ENCODE results near the gene USO1.
"Not testable (repeated sequence)": the region's sequence is repeated elsewhere in the genome, so short reads cannot be mapped to it uniquely, and the experiment has no call there.

Gene USO1

GRCh38 chr4:75771607-75772006 lies 47.2 kb downstream of the USO1 start:
- no peak for DNase-seq (ENCODE audit: low spot score)

DNA sequence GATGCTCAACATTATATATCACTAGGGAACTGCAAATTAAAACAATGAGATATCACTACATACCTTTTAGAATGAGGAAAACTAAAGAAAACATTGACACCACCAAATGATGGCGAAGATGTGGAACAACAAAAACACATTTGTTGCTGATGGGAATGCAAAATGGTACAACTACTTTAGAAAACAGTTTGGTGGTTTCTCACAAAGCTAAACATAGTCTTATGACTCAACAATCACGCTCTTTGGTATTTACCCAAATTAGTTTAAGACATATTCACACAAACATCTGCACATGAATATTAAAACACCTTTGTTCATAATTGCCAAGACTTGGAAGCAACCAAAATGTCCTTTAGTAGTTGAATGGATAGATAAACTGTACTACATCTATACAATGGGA lies 53.2 kb downstream of the USO1 start:
- DNase-seq (ENCODE audit: low spot score): no peak

GRCh38 chr4:75779105-75779757 lies 54.9 kb downstream of the USO1 start:
- no peak for DNase-seq (ENCODE audit: low spot score)

GRCh38 chr4:75781305-75781704 lies 56.9 kb downstream of the USO1 start:
- no peak for DNase-seq (ENCODE audit: low spot score)

DNA sequence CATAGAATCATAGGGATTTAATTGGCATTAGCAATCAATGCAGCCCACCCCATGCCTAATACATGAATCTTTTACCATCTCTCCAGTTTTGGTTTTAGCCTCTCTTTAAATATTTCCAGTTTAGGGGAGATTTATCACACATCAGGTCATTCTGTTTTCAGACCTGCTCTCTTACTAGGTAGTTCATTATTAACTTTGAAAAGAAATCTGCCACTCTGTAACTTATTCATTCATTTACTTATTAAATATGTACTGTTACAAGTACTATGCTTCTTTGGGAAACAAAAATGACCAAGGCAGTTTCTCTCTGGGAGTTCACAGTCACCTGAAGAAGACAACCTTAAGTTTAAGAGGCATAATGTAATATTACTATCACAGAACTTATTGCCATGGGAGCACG lies 62.1 kb downstream of the USO1 start:
- no peak for DNase-seq (ENCODE audit: low spot score)

GRCh38 chr4:75786938-75787337 lies 62.6 kb downstream of the USO1 start:
- DNase-seq (ENCODE audit: low spot score): no peak

GRCh38 chr4:75790024-75790423 lies 65.6 kb downstream of the USO1 start:
- no peak for DNase-seq (ENCODE audit: low spot score)

DNA sequence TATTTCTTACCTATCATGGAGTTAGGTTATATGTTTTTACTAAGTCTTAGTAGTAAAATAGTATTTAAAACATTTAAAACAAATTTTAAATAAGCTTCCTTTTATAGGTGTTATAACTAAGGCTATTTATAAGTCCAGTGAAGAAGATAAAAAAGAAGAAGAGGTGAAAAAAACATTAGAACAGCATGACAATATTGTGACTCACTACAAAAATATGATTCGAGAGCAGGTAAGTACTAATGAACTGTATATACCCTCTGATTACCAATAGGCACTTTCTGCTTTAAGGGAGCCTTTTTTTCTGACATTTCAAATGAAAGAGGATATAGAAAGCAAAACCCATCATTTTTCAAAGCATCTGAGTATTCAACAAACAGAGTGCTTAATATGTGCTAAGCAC lies 76.6 kb downstream of the USO1 start:
- no peak for DNase-seq (ENCODE audit: low spot score)

GRCh38 chr4:75806035-75806434 lies 81.7 kb downstream of the USO1 start:
- not testable (repeated sequence) for DNase-seq (ENCODE audit: low spot score)

- DNase-seq (ENCODE audit: low spot score): no peak
Measured at GRCh38 chr4:75817901-75818300, 93.5 kb downstream of the USO1 start.

DNA sequence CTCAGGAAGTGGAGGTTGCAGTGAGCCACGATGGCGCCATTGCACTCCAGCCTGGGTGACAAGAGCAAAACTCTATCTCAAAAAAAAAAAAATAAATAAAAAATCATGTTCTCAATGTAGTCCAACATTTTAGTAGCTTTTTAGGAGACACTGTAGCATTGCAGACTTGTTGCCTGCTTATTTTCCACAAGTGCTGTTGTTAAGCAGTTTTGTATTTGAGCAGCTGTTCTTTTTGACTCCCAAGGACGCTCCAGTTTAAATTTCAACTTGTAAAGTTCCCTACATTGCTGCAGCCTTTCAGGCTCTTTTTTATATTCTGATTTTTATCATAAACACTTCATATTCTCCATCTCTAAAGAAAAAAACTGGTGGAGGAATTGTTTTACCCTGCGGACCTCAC lies 94.7 kb downstream of the USO1 start:
- DNase-seq (ENCODE audit: low spot score): no peak

DNA sequence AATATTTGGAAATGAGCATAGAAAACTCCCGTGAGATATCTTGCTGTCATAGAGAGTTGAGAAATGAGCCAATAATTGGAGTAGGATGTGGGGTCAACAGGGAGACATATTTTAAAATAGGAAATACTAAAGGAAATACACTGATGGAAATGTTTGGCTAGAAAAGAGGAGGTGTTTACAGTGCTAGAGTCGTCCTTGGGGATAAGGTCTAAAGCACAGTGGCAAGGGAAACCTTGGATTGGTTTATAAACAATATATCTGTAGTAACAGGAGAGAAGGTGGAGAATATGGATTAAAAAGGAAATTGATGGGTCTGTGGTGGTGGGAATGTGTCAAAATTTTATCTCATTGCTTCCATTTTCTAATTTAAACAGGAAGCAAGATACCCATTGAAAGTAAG lies 95.8 kb downstream of the USO1 start:
- no peak for DNase-seq (ENCODE audit: low spot score)

DNA sequence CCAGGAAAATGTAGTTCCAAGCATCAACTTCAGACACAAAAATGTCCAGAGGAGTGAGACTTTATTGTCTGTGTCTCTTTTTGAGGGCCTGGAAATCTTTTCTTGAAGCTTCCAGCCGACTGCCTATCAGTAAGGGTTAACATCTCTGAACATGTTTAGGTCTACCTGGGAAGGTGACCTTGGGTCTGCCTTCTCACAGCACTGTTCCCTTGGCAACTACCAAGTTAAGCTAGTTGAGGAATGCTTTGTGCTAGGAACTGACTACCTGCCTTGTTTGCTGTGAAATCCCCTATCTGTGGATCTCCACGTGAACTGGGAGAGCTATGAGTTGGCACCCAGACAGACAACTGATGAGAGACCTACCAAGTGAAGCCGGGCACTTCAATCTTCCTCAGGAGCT lies 96.3 kb downstream of the USO1 start:
- DNase-seq (ENCODE audit: low spot score): no peak

- DNase-seq (ENCODE audit: low spot score): no peak
Measured at GRCh38 chr4:75821216-75821615, 96.8 kb downstream of the USO1 start.

DNA sequence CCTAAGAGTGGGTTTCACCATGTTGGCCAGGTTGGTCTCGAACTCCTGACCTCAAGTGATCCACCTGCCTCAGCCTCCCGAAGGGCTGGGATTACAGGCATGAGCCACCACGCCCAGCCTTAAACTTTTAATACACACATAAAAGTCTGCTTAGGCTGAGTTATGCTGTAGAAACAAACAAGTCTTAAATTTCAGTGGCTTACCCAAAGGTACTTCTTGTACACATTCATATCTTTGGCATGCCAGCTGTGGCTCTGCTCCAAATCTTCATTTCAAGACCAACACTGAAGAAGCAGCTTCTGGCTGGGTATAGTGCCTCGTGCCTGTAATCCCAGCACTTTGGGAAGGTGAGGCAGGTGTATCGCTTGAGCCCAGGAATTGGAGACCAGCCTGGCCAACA lies 97.6 kb downstream of the USO1 start:
- DNase-seq (ENCODE audit: low spot score): no peak

- no peak for DNase-seq (ENCODE audit: low spot score)
Measured at GRCh38 chr4:75822416-75822815, 98.0 kb downstream of the USO1 start.

DNA sequence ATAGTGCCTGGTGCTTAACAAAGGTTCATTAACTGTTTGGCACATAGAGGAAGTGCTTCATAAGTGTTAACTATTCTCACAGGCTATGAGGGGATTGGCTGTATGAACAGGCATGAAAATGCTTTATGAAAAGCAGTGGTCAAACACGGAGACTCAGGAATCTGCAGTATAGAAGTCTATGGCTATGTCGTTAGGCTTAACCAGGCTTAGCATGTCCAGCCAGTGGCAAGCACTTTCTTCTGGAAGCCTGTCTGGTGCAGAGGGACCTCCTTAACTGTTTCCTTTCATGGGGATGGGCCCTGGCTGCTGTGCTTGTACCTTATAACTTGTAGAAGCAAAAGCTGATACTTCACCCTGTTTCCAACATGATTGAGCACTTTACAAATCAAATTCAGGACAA lies 99.4 kb downstream of the USO1 start:
- no peak for DNase-seq (ENCODE audit: low spot score)

DNA sequence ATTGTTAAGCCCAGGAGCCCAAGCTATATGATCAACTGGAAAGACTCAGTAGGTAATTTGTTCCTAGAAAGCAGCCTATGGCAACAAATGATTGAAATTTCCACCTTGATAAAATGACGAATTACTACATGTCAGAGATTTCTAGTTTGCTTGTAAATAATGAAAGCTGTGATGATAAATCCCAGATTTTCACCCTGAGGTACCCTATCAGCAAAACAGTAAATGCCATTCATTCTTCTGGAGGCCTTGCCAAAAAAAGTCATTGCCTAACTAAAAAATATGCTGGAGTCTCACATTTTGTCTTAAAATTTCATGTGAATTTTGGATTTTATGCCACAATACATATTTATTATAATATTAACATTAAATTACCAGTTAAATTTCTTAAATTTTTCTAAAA lies 106.5 kb downstream of the USO1 start:
- DNase-seq (ENCODE audit: low spot score): no peak

DNA sequence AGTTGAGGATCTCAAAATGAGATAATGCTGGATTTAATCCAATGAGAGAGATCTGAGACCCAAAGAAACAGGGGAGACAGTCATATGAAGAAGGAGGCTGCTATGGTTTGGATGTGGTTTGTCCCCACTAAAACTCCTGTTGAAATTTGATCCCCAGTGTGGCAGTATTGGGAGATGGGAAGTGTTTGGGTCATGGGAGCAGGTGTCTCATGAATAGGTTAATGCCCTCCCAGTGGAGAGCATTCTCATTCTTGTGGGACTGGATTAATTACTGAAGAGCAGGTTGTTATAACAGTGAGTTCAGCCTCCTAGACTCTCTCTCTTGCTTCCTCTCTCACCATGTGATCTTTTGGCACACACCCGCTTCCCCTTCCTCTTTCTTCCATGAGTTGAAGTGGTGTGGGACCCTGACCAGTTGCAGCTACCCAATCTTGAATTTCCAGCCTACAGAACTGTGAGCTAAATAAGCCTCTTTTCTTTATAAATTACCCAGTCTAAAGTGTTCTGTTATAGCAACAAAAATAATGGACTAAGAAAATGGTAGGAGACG lies 107.6 kb downstream of the USO1 start:
- DNase-seq (ENCODE audit: low spot score): no peak

GRCh38 chr4:75834095-75834771 lies 109.9 kb downstream of the USO1 start:
- no peak for DNase-seq (ENCODE audit: low spot score)

DNA sequence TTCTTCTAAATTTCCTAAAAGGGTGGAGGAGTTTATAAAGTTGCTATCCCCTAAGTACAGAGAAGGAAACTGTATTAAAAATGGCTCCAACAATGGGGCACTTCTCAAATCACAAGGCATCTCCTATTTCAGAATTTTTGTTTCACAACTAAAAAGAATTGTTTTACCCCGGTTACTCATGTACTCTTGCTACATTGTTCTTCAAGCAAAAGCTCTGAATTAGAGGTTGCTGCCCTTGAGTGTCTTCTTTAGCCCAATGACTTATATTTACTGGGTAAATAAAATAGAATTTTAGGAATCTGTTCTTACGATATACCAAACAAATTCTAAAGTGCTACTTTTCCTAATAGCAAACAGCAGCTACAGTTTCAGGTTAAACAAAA lies 110.4 kb downstream of the USO1 start:
- no peak for DNase-seq (ENCODE audit: low spot score)

- DNase-seq (ENCODE audit: low spot score): no peak
Measured at GRCh38 chr4:75841641-75842520, 117.5 kb downstream of the USO1 start.

- no peak for DNase-seq (ENCODE audit: low spot score)
Measured at GRCh38 chr4:75843596-75843995, 119.2 kb downstream of the USO1 start.

All from CD4-positive, alpha-beta T cell treated with Interleukin-6 at 100 ng/mL for 8 hours (primary cell).